ENCODE results near the gene CLEC16A.

GRCh38 chr16:11141409-11142260 lies 197.3 kb downstream of the CLEC16A start:
- TF ChIP-seq, protein P1, sequence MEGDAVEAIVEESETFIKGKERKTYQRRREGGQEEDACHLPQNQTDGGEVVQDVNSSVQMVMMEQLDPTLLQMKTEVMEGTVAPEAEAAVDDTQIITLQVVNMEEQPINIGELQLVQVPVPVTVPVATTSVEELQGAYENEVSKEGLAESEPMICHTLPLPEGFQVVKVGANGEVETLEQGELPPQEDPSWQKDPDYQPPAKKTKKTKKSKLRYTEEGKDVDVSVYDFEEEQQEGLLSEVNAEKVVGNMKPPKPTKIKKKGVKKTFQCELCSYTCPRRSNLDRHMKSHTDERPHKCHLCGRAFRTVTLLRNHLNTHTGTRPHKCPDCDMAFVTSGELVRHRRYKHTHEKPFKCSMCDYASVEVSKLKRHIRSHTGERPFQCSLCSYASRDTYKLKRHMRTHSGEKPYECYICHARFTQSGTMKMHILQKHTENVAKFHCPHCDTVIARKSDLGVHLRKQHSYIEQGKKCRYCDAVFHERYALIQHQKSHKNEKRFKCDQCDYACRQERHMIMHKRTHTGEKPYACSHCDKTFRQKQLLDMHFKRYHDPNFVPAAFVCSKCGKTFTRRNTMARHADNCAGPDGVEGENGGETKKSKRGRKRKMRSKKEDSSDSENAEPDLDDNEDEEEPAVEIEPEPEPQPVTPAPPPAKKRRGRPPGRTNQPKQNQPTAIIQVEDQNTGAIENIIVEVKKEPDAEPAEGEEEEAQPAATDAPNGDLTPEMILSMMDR (IDR thresholded peaks at IDR 0.05) = no peak
- TF ChIP-seq POLR2A (IDR thresholded peaks at IDR 0.05) = no peak
- TF ChIP-seq EP300 (IDR thresholded peaks at IDR 0.05; ENCODE audit: low read depth) = no peak

Data from transverse colon (tissue), 3 donors.